Tibial artery (tissue), 4 donors: ENCODE measurements around the gene HOXA5.

Experiments
- DNase-seq, 2 donors: peaks; one replicate each; pipeline ENCODE4 v3.0.0-alpha.2; 2019
- H3K27ac ChIP-seq, 2 donors: fragments of 200-600 bp; sonication (generic) in 1 of 2; 1 replicate in 1 of 2; 2 replicates in 1 of 2; pipeline ENCODE4 v1.5.1; 2018 to 2019; ENCODE audit warnings: mild to moderate bottlenecking in 1 of 2
- H3K27me3 ChIP-seq, 2 donors: fragments of 200-600 bp; sonication (generic) in 1 of 2; one replicate each; pipeline versions ENCODE4 v1.5.1 to v1.6.0; 2016 to 2019
- H3K36me3 ChIP-seq, 3 donors: fragments of 200-600 bp; sonication (generic) in 2 of 3; one replicate each; pipeline ENCODE4 v1.5.1; 2016 to 2019; ENCODE audit warnings: mild to moderate bottlenecking in 2 of 3
- H3K4me1 ChIP-seq, 4 donors: fragments of 200-600 bp; sonication (generic) in 2 of 4; 1 replicate in 3 of 4; 2 replicates in 1 of 4; pipeline ENCODE4 v1.5.1; 2016 to 2019
- H3K4me3 ChIP-seq, 2 donors: fragments of 200-600 bp; sonication (generic) in 1 of 2; 1 replicate in 1 of 2; 2 replicates in 1 of 2; pipeline ENCODE4 v1.5.1; 2018 to 2019; ENCODE audit warnings: mild to moderate bottlenecking in 2 of 2
- H3K9me3 ChIP-seq, 3 donors: fragments of 200-600 bp; sonication (generic) in 1 of 3; one replicate each; pipeline ENCODE4 v1.5.1; 2016 to 2019
- CTCF ChIP-seq, 2 experiments: fragments of 200-600 bp in 1 of 2; fragments of 450-650 bp in 1 of 2; IDR thresholded peaks; one replicate each; pipeline ENCODE4 v1.5.1; 2017 to 2019; ENCODE audit warnings: antibody characterized with exemption in 2 of 2, mild to moderate bottlenecking in 1 of 2, moderate library complexity in 1 of 2
- intact Hi-C: fragments of 100-400 bp; cut with DNase I; formaldehyde crosslinking; loops from one replicate; pipeline ENCODE4 v1.15.0; 2023; ENCODE audit warnings: low total_unique reads

Gene HOXA5

GRCh38 chr7:27180431-27181420, 37.2 kb upstream of the HOXA5 start:
- no peak overlapping the region for H3K4me3 ChIP-seq
- no peaks in the 10 kb centered on the region for H3K9me3 ChIP-seq
- H3K36me3 ChIP-seq = no peaks in the 10 kb centered on the region
- no peak for TF ChIP-seq CTCF (IDR thresholded peaks at IDR 0.05)
- intact Hi-C loops = no loop called here
- peak; percentile 24 to 61 for DNase-seq
- H3K4me1 ChIP-seq = peaks cover 0 to 45% (median 28%) of the 10 kb centered on the region in 4 donors
- H3K27ac ChIP-seq = peak overlapping the region in 1 of 2 donors; percentile 96
- peaks cover 0 to 65% of the 10 kb centered on the region in 2 donors for H3K27me3 ChIP-seq

GRCh38 chr7:27179503-27180430, 36.3 kb upstream of the HOXA5 start:
- intact Hi-C loops = no loop called here
- DNase-seq = peak; percentile 74 to 89
- H3K36me3 ChIP-seq = no peaks in the 10 kb centered on the region
- peak; percentile 73 to 93 for TF ChIP-seq CTCF (IDR thresholded peaks at IDR 0.05)
- H3K27me3 ChIP-seq = peaks cover 0 to 56% of the 10 kb centered on the region in 2 donors
- peaks cover 0 to 54% (median 26%) of the 10 kb centered on the region in 4 donors for H3K4me1 ChIP-seq
- no peaks in the 10 kb centered on the region for H3K9me3 ChIP-seq
- peak overlapping the region; percentile 96 to 97 for H3K27ac ChIP-seq
- H3K4me3 ChIP-seq = peak overlapping the region; percentile 39 to 45

GRCh38 chr7:27179030-27179429, 35.5 kb upstream of the HOXA5 start:
- intact Hi-C loops = no loop called here
- no peaks in the 10 kb centered on the region for H3K9me3 ChIP-seq
- H3K4me3 ChIP-seq = peak overlapping the region; percentile 39 to 45
- peak overlapping the region; percentile 96 to 97 for H3K27ac ChIP-seq
- H3K36me3 ChIP-seq = no peaks in the 10 kb centered on the region
- peak; percentile 22 to 64 for DNase-seq
- peaks cover 0 to 48% of the 10 kb centered on the region in 2 donors for H3K27me3 ChIP-seq
- peaks cover 0 to 53% (median 22%) of the 10 kb centered on the region in 4 donors for H3K4me1 ChIP-seq
- no peak for TF ChIP-seq CTCF (IDR thresholded peaks at IDR 0.05)

- peak; percentile 53 to 71 for DNase-seq
- Histone ChIP-seq H3K9me3 (no peaks in the 10 kb centered on the region), H3K27me3 (peaks cover 0 to 42% of the 10 kb centered on the region in 2 donors), H3K27ac (peak overlapping the region; percentile 96 to 97), H3K4me1 (peaks cover 0 to 46% (median 17%) of the 10 kb centered on the region in 4 donors), H3K36me3 (no peaks in the 10 kb centered on the region), H3K4me3 (peak overlapping the region in 1 of 2 donors; percentile 45)
- intact Hi-C loops = no loop called here
- no peak for TF ChIP-seq CTCF (IDR thresholded peaks at IDR 0.05)
These were observed 34.9 kb upstream of the HOXA5 start for GRCh38 chr7:27178366-27178765.

- H3K9me3 ChIP-seq = no peaks in the 10 kb centered on the region
- H3K4me3 ChIP-seq = peak overlapping the region; percentile 19 to 45
- DNase-seq = peak; percentile 9 to 61
- peaks cover 0 to 41% (median 13%) of the 10 kb centered on the region in 4 donors for H3K4me1 ChIP-seq
- intact Hi-C loops = no loop called here
- H3K27ac ChIP-seq = peak overlapping the region; percentile 96 to 97
- H3K27me3 ChIP-seq = peaks cover 0 to 37% of the 10 kb centered on the region in 2 donors
- TF ChIP-seq CTCF (IDR thresholded peaks at IDR 0.05) = no peak
- no peaks in the 10 kb centered on the region for H3K36me3 ChIP-seq
These were observed 34.4 kb upstream of the HOXA5 start for GRCh38 chr7:27177795-27178320.
